ENCODE measurements around the gene HEPN1. TPM values are rescaled to one million over a fixed set of nuclear protein-coding genes. Genes with fewer than 3 reads are reported as not detected.

The HEPN1 gene
- total and polyA plus RNA-seq, 2 of the 8 experiments (the other 6 are each of a cell fraction or from before 2014, with no cell fraction given): not detected

DNA sequence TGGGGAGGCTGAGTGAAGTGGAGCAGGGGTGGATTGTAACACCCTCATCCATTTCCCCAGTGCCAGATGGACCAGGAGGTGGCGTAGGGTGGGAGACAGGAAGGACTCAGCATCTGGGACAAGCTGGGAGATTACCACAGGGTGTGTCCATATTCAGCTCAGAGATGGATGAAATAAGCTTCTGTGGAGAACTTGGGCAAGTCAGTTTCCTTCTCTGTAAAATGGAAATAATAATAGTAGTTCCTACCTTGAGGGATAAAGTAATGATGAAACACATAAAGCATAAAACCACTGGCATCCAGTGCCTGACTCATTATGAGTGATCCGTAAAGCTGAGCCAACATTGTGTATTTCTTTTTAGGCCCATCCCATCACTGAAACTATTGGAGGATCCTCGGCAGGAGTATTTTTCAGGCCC is 20.8 kb upstream of the HEPN1 start (continued):
- TF ChIP-seq HDAC2 (IDR thresholded peaks at IDR 0.05; ENCODE audit: borderline replicate concordance in 1 of 2, low read depth in 2 of 2, low read length in 2 of 2) (no peak), CHD1 (IDR thresholded peaks at IDR 0.05; ENCODE audit: low read depth, low read length) (no peak), MAX (IDR thresholded peaks at IDR 0.05) (no peak), EZH2 (IDR thresholded peaks at IDR 0.05; ENCODE audit: low read depth, low read length, severe bottlenecking) (no peak)
